Epithelial cell of prostate (primary cell): Measurements from ENCODE around the gene MYO9A.
A peak's percentile ranks its signal among the peaks of the same experiment; 100 is the strongest.

ENCODE experiments used
- DNase-seq: peaks from one replicate; pipeline ENCODE4 v3.0.0-alpha.2; 2011; ENCODE audit warnings: low read depth, low spot score
- H3K27ac ChIP-seq: fragments of 450-650 bp; 2 replicates; pipeline ENCODE4 v1.5.1; 2017; ENCODE audit warnings: mild to moderate bottlenecking

The MYO9A gene

GRCh38 chr15:71798641-71799040 lies 319.3 kb downstream of the MYO9A start:
- no peak for DNase-seq

GRCh38 chr15:71792521-71792920 lies 325.4 kb downstream of the MYO9A start:
- peak; percentile 48 for DNase-seq
- H3K27ac ChIP-seq: peak overlapping the region; percentile 95

More at GRCh38 chr15:71798641-71799040, 319.3 kb downstream of the MYO9A start:
- H3K27ac ChIP-seq: no peak overlapping the region

DNA sequence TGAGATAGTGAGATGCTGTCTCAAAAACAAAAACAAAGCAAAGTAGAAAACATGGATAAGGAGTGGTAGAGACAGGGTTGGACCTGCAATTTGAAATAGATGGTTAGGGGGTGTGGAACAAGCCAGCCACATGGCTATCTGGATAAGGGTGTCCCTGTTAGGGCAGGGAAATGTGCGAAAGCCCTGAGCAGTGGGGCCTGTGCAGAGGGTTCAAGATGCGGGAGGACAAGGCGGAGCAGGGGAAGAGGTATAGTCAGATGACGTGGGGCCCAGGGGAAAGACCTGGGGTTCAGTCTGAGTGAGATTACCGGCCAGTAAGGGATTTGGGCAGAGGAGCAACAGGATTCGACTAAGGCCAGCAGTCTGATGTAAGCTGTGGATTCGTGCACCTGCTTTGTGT lies 326.0 kb downstream of the MYO9A start:
- no peak for DNase-seq
- H3K27ac ChIP-seq: peak overlapping the region; percentile 95

DNA sequence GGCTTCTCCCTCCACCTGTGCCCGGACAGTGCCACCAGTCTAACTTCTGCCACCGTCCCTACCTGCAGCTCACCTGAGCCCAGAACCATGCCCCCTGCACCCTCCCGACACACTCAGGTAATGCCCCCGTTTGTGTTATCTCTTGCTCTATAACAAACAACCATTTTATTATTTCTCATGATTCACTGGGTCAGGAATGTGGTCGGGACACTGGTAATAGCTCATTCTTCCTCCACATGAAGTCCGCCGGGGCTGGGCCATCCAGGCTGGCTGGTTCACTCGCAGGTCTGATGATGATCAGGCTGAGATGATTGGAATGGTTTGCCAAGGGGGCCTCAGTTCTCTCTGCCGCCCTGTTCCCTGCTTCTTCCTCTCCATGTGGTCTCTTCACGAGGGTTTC lies 327.9 kb downstream of the MYO9A start:
- peak overlapping the region; percentile 95 for H3K27ac ChIP-seq
- DNase-seq: peak; percentile 53

DNA sequence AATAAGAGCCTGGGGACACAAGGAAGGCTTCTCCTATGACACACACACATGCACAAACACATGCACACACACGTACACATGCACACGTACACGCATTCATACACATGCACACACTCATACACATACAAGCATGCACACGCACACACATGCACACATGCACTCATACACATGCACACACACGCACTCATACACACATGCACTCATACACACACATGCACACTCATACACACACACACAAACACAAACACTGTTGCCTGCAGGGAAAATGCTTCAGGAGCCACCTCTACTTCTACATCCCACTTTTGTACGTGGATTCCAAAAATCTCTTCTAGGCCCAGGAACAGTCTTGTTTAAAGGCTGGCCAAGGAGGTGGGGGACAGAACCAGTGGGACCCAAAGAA lies 328.3 kb downstream of the MYO9A start:
- DNase-seq: no peak
- H3K27ac ChIP-seq: peak overlapping the region; percentile 95

- no peak overlapping the region for H3K27ac ChIP-seq
- DNase-seq: no peak
Measured at GRCh38 chr15:71788646-71789579, 329.0 kb downstream of the MYO9A start.

DNA sequence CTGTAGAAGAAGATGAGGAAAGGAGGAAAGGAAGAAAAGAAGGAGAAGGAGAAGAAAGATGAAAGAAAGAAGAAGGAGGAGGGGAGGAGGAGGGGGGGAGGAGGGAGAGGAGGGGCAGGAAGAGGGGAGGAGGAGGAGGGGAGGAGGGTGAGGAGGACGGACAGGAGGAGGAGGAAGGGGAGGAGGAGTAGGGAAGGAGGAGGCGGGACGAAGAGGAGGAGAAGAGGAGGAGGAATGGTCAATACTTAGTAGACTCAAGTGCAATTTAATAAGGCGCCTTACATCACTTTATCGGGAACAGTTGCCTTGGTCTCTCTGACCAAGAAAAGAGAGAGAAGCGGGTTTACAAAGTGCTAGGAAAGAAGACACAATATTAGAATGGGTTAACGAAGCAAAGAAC lies 331.3 kb downstream of the MYO9A start:
- no peak overlapping the region for H3K27ac ChIP-seq
- no peak for DNase-seq

GRCh38 chr15:71785996-71786395 lies 332.0 kb downstream of the MYO9A start:
- H3K27ac ChIP-seq: no peak overlapping the region
- DNase-seq: no peak

DNA sequence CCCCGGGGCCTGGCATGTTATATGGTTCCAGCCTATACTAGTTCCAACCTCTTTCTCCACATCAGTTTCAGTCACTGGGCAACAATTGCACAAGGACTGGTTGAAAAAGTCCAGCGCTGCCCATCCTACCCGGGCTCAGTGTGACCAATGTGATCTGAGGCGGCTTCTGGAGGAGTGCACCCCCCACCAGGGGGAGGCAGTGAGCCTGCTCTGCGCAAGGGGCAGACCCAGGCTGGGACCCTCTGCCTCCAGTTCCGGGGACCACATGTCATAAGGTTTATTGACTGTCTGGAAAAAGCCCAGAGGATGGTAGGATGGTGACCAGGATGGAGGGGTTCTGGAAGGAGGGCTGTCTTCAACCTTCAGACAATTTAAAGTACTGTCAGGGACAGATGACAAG lies 333.2 kb downstream of the MYO9A start:
- no peak overlapping the region for H3K27ac ChIP-seq
- DNase-seq: no peak

GRCh38 chr15:71782422-71783165 lies 335.4 kb downstream of the MYO9A start:
- H3K27ac ChIP-seq: no peak overlapping the region
- no peak for DNase-seq

- DNase-seq: no peak
- no peak overlapping the region for H3K27ac ChIP-seq
Measured at GRCh38 chr15:71781965-71782265, 336.0 kb downstream of the MYO9A start.

GRCh38 chr15:71781179-71781964 lies 336.6 kb downstream of the MYO9A start:
- no peak for DNase-seq
- H3K27ac ChIP-seq: no peak overlapping the region

- peak overlapping the region; percentile 27 for H3K27ac ChIP-seq
Measured at GRCh38 chr15:71780115-71780976, 337.6 kb downstream of the MYO9A start.

DNA sequence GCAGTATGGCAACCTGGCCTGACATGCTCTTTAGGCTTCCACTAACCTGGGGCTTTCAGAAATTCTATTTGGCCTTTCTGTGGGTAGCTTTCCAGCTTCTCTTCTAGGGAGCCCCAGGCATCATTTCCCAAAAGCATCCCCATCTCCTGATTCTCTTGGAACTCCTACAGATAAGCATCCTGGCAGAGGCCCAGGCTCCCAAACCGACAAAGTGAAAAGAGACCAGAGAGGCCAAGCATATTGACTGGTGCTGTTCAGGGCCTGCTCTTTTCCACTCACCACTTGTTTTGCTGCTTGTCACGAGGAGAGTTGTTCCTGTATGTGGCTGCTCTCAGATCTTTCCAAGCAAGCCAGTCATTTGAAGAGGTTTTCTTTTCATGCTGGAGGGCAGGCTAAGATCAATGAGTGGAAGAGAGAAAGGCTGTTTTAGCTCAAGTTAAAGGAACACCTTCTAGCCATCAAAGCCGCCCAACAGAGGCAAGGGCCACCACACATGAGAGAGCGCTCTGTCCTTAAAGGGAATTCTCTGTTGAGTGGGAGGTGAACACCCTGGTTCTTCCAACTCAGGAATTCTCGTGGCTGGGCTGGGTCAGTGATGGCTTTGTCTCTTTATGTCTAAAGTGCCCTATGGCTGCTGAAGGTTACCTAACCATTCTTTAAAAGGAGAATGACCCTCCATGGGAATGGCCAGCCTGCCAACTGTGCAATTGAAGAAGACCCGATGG lies 338.7 kb downstream of the MYO9A start:
- DNase-seq: no peak
- no peak overlapping the region for H3K27ac ChIP-seq

More at GRCh38 chr15:71780115-71780976, 337.6 kb downstream of the MYO9A start:
- no peak for DNase-seq

GRCh38 chr15:71777216-71777943 lies 340.6 kb downstream of the MYO9A start:
- DNase-seq: no peak
- no peak overlapping the region for H3K27ac ChIP-seq

- H3K27ac ChIP-seq: no peak overlapping the region
- DNase-seq: no peak
Measured at GRCh38 chr15:71776304-71776703, 341.6 kb downstream of the MYO9A start.

GRCh38 chr15:71775856-71776255 lies 342.1 kb downstream of the MYO9A start:
- DNase-seq: no peak
- H3K27ac ChIP-seq: no peak overlapping the region

- no peak for DNase-seq
Measured at GRCh38 chr15:71773206-71773859, 344.6 kb downstream of the MYO9A start.

More at GRCh38 chr15:71773206-71773859, 344.6 kb downstream of the MYO9A start:
- H3K27ac ChIP-seq: no peak overlapping the region
